Thoracic aorta (tissue), 2 donors: ENCODE measurements around the gene SERINC2. TPM values are rescaled to one million over a fixed set of nuclear protein-coding genes. Genes with fewer than 3 reads are reported as not detected.

Experiments
- ATAC-seq: fragments of 150-250 bp; one replicate; pipeline ENCODE4 v1.8.0; 2017; ENCODE audit warnings: low read depth; ENCODE audit not compliant: insufficient number of reproducible peaks, low FRiP score
- DNase-seq: peaks from one replicate; pipeline ENCODE4 v3.0.0-alpha.2; 2020; ENCODE audit warnings: low spot score
- H3K27ac ChIP-seq, 2 donors: fragments of 200-600 bp; sonication (generic); 1 replicate in 1 of 2; 2 replicates in 1 of 2; pipeline ENCODE4 v1.5.1; 2016; ENCODE audit warnings: mild to moderate bottlenecking in 2 of 2, moderate library complexity in 2 of 2
- H3K27me3 ChIP-seq: fragments of 200-600 bp; sonication (generic); replicated peaks from 2 replicates; pipeline ENCODE4 v1.6.0; 2016; ENCODE audit warnings: mild to moderate bottlenecking; ENCODE audit not compliant: insufficient read depth
- H3K36me3 ChIP-seq: fragments of 200-600 bp; sonication (generic); one replicate; pipeline ENCODE4 v1.5.1; 2016
- H3K4me1 ChIP-seq, 2 donors: fragments of 200-600 bp; sonication (generic); 1 replicate in 1 of 2; 2 replicates in 1 of 2; pipeline versions ENCODE4 v1.5.1 to v1.6.0; 2016; ENCODE audit warnings: low read depth in 2 of 2, mild to moderate bottlenecking in 1 of 2; ENCODE audit not compliant: control insufficient read depth in 1 of 2
- H3K4me3 ChIP-seq: fragments of 200-600 bp; sonication (generic); 2 replicates; pipeline ENCODE4 v1.5.1; 2016; ENCODE audit warnings: mild to moderate bottlenecking
- H3K9me3 ChIP-seq: fragments of 200-600 bp; sonication (generic); 2 replicates; pipeline ENCODE4 v1.5.1; 2016
- total RNA-seq, 2 donors: library from RNA; depleted of rRNA; stranded (reverse); fragments of >200 nt; gene quantifications; one replicate each; pipeline versions ENCODE4 v1.1.0 to v1.2.3, GENCODE V29; 2016
- TF ChIP-seq, protein P1 (sequence below): fragments of 200-600 bp; sonication (generic); IDR thresholded peaks from one replicate; pipeline ENCODE4 v1.5.1; 2019; ENCODE audit warnings: antibody characterized with exemption

The SERINC2 gene
- total RNA-seq, 2 donors from 2014 or later, result 7.6 to 12.3 TPM

- peak; percentile 58 for DNase-seq
- H3K4me1 ChIP-seq, result peaks cover 0 to 4% of the 10 kb centered on the region in 2 donors
- H3K4me3 ChIP-seq, result peak overlapping the region; percentile 64
- TF ChIP-seq, protein P1, sequence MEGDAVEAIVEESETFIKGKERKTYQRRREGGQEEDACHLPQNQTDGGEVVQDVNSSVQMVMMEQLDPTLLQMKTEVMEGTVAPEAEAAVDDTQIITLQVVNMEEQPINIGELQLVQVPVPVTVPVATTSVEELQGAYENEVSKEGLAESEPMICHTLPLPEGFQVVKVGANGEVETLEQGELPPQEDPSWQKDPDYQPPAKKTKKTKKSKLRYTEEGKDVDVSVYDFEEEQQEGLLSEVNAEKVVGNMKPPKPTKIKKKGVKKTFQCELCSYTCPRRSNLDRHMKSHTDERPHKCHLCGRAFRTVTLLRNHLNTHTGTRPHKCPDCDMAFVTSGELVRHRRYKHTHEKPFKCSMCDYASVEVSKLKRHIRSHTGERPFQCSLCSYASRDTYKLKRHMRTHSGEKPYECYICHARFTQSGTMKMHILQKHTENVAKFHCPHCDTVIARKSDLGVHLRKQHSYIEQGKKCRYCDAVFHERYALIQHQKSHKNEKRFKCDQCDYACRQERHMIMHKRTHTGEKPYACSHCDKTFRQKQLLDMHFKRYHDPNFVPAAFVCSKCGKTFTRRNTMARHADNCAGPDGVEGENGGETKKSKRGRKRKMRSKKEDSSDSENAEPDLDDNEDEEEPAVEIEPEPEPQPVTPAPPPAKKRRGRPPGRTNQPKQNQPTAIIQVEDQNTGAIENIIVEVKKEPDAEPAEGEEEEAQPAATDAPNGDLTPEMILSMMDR, result peak; percentile 91
- no peaks in the 10 kb centered on the region for H3K27me3 ChIP-seq
- no peak overlapping the region for H3K27ac ChIP-seq
- H3K9me3 ChIP-seq, result no peaks in the 10 kb centered on the region
- no peaks in the 10 kb centered on the region for H3K36me3 ChIP-seq
- ATAC-seq, result peak; percentile 64
Observed at GRCh38 chr1:31394584-31395193, 18.3 kb upstream of the SERINC2 start.

GRCh38 chr1:31396633-31397351 is 16.2 kb upstream of the SERINC2 start:
- TF ChIP-seq, protein P1, result no peak
- DNase-seq (no peak), ATAC-seq (no peak)
- no peak overlapping the region for H3K4me3 ChIP-seq
- H3K4me1 ChIP-seq, result peaks cover 0 to 4% of the 10 kb centered on the region in 2 donors
- no peaks in the 10 kb centered on the region for H3K27me3 ChIP-seq
- no peaks in the 10 kb centered on the region for H3K9me3 ChIP-seq
- H3K27ac ChIP-seq, result no peak overlapping the region
- H3K36me3 ChIP-seq, result no peaks in the 10 kb centered on the region

DNA sequence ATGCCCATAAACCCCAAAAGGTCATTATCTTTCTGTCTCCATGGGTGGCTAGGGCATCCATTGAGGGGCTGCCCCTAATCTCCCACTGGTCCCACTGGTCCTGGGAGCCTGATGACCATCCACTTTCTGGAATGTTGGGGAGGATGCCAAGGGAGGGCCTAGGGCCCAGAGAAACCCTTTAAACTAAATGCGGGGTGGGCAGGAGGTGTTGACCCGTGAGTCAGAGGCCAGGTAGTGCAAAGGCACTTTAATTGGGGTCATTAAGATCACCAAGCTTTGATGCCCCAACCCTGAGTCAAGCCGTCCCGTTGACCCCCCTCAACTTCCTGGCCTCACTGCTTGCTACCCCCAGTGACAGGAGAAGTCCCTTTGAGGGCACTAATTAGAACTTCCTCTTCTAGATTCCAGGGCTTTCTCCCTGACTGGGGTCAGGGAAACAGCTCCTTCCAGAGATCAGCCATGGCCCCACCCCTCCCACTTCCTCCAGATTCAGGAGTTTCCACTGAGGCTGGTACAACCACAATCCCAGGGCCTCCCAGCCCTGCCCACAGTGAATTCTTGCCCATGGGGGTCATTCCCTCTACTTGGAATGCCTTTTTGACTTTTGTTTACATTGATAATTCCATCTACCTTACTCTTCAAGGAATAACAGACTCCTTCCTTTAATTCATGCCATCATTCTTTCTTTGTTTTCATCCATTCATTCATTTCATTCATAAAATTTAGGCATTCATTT is 15.5 kb upstream of the SERINC2 start:
- Histone ChIP-seq H3K4me1 (peaks cover 0 to 4% of the 10 kb centered on the region in 2 donors), H3K4me3 (no peak overlapping the region), H3K27ac (no peak overlapping the region), H3K36me3 (no peaks in the 10 kb centered on the region), H3K9me3 (no peaks in the 10 kb centered on the region), H3K27me3 (no peaks in the 10 kb centered on the region)
- ATAC-seq, result no peak
- no peak for DNase-seq
- TF ChIP-seq, protein P1, result no peak

GRCh38 chr1:31398246-31398645 is 14.8 kb upstream of the SERINC2 start:
- ATAC-seq (no peak), DNase-seq (no peak)
- Histone ChIP-seq H3K36me3 (no peaks in the 10 kb centered on the region), H3K27me3 (no peaks in the 10 kb centered on the region), H3K27ac (no peak overlapping the region), H3K9me3 (no peaks in the 10 kb centered on the region), H3K4me1 (peaks cover 0 to 4% of the 10 kb centered on the region in 2 donors), H3K4me3 (no peak overlapping the region)
- TF ChIP-seq, protein P1, result no peak

DNA sequence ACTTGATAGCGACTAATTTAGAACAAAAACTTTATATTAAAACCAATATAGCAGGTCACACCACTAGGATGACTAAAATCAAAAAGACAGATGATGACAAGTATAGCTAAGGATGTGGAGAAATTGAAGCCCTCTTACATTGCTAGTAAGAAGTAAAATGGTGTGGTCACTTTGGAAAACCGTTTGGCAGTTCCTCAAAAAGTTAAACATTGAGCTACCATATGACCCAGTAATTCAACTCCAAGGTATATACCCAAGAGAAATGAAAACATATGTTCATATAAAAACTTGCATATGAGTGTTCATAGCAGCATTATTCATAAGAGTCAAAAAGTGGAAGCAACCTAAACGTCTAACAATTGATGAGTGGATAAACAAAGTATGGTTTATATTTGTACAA is 13.0 kb upstream of the SERINC2 start:
- TF ChIP-seq, protein P1, result no peak
- ATAC-seq, result no peak
- Histone ChIP-seq H3K4me3 (no peak overlapping the region), H3K27ac (no peak overlapping the region), H3K36me3 (no peaks in the 10 kb centered on the region), H3K4me1 (no peaks in the 10 kb centered on the region), H3K9me3 (no peaks in the 10 kb centered on the region), H3K27me3 (no peaks in the 10 kb centered on the region)
- DNase-seq, result no peak
